ENCODE results near the gene EVA1A. TPM values are rescaled to one million over a fixed set of nuclear protein-coding genes. Genes with fewer than 3 reads are reported as not detected.

EVA1A gene
- total RNA-seq, 1 experiment from 2014 or later, result 0.68 TPM

GRCh38 chr2:75519843-75520242 lies 40.9 kb downstream of the EVA1A start:
- TF ChIP-seq CTCF (conservative IDR thresholded peaks at IDR 0.05), result no peak
- no peak overlapping the region for H2BK5ac ChIP-seq (ENCODE audit: insufficient read length, low read length)
- no peak overlapping the region for H3K23ac ChIP-seq (ENCODE audit: insufficient read length, low read depth, low read length)
- H4K20me1 ChIP-seq (ENCODE audit: control insufficient read depth, insufficient read depth, insufficient read length), result no peaks in the 10 kb centered on the region
- H4K8ac ChIP-seq (replicated peaks; ENCODE audit: insufficient read length, low read depth, low read length), result no peak overlapping the region
- H3K79me2 ChIP-seq (ENCODE audit: insufficient read depth, low read length), result no peaks in the 10 kb centered on the region
- no peak overlapping the region for H2AK5ac ChIP-seq (ENCODE audit: insufficient read length, low read length)
- H3K9me3 Mint-ChIP-seq, result no peaks in the 10 kb centered on the region
- H3K27ac ChIP-seq (ENCODE audit: insufficient read length, low read depth, low read length), result no peak overlapping the region
- H3K18ac ChIP-seq (ENCODE audit: insufficient read length, low read depth, low read length), result no peak overlapping the region
- H2BK20ac ChIP-seq (ENCODE audit: low read depth, low read length, poor library complexity, severe bottlenecking), result no peak overlapping the region
- no peaks in the 10 kb centered on the region for H3K4me1 ChIP-seq (ENCODE audit: insufficient read depth, low read length)
- no peaks in the 10 kb centered on the region for H3K23me2 ChIP-seq (ENCODE audit: insufficient read length, low read depth, low read length, poor library complexity, severe bottlenecking)
- no peak overlapping the region for H3K14ac ChIP-seq (ENCODE audit: insufficient read depth, low read length)
- peaks cover 7% of the 10 kb centered on the region for H3K27me3 Mint-ChIP-seq (ENCODE audit: low read depth)
- no peak overlapping the region for H3K4me3 Mint-ChIP-seq
- H3K27ac Mint-ChIP-seq, result no peak overlapping the region
- no peak overlapping the region for H3T11ph ChIP-seq (ENCODE audit: low read length)
- H3K56ac ChIP-seq (ENCODE audit: insufficient read length, low read depth, low read length), result no peak overlapping the region
- no peaks in the 10 kb centered on the region for H3K4me1 Mint-ChIP-seq
- no peaks in the 10 kb centered on the region for H3K27me3 ChIP-seq (ENCODE audit: insufficient read depth, low read length)
- no peak overlapping the region for H4K91ac ChIP-seq (ENCODE audit: insufficient read length, low read depth, low read length)
- H3K79me1 ChIP-seq (ENCODE audit: insufficient read depth, low read depth, low read length, poor library complexity, severe bottlenecking), result no peaks in the 10 kb centered on the region
- H4K5ac ChIP-seq (ENCODE audit: insufficient read length, low read depth, low read length), result no peak overlapping the region
- no peaks in the 10 kb centered on the region for H3K9me3 ChIP-seq (ENCODE audit: control insufficient read depth, low read depth, low read length)
- no peak overlapping the region for H2BK120ac ChIP-seq (ENCODE audit: low read depth, low read length, poor library complexity, severe bottlenecking)
- peaks cover 0 to 4% (median 0%) of the 10 kb centered on the region in 3 experiments; a peak in 4 of 7 replicates for H3K36me3 Mint-ChIP-seq (ENCODE audit: insufficient read depth in 1 of 3, low read depth in 3 of 3)
- no peak overlapping the region for H3K4me2 ChIP-seq (ENCODE audit: insufficient read depth, insufficient read length, low read length)
- no peak overlapping the region for H3K4ac ChIP-seq (ENCODE audit: low read depth, low read length)
- no peak overlapping the region for H2AFZ ChIP-seq (ENCODE audit: low read length)
- no peak overlapping the region for H2BK15ac ChIP-seq (ENCODE audit: low read depth, low read length)
- no peak for DNase-seq
- no peak overlapping the region for H2BK12ac ChIP-seq (ENCODE audit: insufficient read length, low read depth, low read length)
- no peak overlapping the region for H3K9ac ChIP-seq (ENCODE audit: extremely low read depth, insufficient read length, low read length)

All from H9 (cell line).